Cortex of kidney (tissue), 1 donor: ENCODE measurements around the gene RAPGEF1.
"Not testable (repeated sequence)": the region's sequence is repeated elsewhere in the genome, so short reads cannot be mapped to it uniquely, and the experiment has no call there.

ENCODE experiments used
- DNase-seq: peaks from one replicate; lab custom pipeline; 2025; lab: John Stamatoyannopoulos, UW

The RAPGEF1 gene

DNA sequence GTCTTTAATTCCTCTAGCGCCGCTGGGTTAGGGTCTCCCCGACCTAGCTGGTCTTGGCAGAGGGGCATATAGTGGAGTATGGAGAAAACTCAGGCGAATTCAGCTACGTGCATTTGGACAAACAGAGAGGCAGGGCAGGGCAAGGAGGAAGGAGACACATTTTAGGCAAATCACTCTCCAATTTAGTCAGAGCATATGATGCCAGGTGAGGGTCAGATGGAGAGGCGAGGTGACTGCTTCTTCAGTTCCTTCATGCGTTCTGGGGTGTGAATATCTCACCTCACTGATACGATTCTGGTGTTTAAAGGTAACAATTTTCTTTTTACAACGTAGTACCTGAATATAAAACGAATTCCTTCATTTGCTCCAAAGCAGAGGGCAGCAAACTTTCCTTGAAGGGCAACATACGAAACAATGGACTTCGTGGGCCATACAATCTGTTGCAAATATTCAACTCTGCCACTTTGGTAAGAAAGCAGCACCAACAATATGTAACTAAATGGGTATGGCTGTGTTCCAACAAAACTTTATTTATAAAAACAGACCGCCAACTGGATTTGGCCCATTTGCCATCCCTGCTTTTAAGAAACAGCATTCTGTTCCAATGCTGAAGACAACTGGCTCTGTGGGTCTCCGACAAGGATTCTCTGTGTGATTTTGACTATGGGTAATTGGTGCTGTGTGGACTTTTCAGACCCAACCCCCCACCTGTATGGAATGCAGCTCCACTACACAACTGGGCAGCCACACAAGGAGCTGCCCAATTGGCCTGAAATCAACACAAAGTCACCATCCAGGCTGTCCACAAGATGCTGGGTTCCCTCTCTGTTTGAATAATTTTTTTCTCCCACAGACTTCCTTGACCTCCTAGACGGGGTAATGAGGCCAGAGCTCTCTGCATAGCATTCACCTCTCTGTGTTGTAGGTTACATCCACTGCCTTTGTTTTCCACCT is 53.8 kb downstream of the RAPGEF1 start:
- DNase-seq: no peak

DNA sequence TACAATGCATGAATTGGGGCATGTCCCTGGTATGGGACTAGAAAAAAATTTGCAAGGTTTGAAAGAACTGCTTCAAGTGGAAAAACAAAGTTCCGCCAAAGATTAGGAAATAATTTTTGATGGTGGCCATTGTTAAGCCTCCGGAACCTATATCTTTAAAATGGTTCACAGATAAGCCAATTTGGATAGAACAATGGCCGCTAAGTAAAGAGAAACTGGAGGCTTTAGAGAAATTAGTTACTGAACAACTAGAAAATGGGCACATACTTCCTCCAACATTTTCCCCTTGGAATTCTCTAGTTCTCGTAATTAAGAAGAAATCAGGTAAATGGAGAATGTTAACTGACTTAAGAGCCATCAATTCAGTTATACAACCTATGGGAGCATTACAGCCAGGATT is 56.8 kb downstream of the RAPGEF1 start:
- not testable (repeated sequence) for DNase-seq

DNA sequence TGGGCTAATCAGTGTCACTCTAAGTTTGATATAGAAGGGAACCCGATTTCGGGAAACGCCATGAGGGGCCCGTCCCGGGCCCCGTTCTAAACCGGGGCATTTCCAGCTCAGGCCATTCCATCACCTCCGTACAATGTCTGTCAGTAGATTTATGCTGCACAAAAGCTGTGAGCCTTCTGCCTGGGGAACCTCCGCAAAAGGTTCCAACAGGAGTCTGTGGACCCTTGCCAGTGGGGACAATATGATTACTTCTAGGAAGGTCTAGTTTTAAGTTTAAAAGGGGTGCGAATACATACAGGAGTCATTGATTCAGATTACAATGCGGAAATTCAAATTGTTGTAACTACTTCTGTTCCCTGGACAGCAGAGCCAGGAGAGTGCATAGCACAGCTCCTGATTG is 57.6 kb downstream of the RAPGEF1 start:
- no peak for DNase-seq

DNA sequence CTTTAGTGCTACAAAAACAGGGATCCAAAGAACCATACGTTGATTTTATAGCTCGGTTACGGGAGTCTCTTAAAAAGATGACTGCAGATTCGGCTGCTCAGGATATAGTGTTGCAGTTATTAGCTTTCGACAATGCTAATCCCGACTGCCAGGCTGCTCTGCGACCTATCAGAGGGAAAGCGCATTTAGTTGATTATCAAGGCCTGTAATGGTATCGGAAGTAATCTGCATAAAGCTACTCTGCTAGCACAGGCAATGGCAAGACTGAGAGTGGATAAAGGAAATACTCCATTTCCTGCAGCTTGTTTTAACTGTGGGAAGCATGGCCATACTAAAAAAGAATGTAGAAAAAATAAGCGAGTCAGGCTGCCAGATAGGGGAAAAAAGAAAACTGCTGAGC is 58.0 kb downstream of the RAPGEF1 start:
- DNase-seq: not testable (repeated sequence)

GRCh38 chr9:131681108-131681507 is 58.8 kb downstream of the RAPGEF1 start:
- DNase-seq: not testable (repeated sequence)

GRCh38 chr9:131679261-131680020 is 60.4 kb downstream of the RAPGEF1 start:
- DNase-seq: no peak

- no peak for DNase-seq
These were observed 61.3 kb downstream of the RAPGEF1 start for GRCh38 chr9:131678499-131679111.

GRCh38 chr9:131677444-131678180 is 62.3 kb downstream of the RAPGEF1 start:
- DNase-seq: no peak

DNA sequence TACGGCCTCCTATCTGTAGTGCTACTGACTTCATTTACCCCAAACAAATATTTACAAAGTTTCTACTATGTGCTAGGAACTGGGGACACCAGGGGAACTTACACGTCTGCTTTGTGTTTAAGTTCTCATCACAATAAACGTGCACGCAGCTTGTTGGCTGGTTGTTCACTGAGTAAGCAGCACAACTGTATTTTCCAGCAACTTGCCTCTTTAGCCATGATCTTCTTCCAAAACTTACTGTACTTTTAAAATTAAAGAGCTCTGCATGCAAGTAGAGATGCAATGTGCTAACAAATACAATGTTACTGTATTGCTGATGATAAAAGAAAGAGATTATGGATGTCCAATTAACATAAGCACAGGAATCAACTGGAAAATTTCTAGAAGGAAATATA is 62.8 kb downstream of the RAPGEF1 start:
- no peak for DNase-seq

GRCh38 chr9:131676431-131676972 is 63.4 kb downstream of the RAPGEF1 start:
- no peak for DNase-seq

DNA sequence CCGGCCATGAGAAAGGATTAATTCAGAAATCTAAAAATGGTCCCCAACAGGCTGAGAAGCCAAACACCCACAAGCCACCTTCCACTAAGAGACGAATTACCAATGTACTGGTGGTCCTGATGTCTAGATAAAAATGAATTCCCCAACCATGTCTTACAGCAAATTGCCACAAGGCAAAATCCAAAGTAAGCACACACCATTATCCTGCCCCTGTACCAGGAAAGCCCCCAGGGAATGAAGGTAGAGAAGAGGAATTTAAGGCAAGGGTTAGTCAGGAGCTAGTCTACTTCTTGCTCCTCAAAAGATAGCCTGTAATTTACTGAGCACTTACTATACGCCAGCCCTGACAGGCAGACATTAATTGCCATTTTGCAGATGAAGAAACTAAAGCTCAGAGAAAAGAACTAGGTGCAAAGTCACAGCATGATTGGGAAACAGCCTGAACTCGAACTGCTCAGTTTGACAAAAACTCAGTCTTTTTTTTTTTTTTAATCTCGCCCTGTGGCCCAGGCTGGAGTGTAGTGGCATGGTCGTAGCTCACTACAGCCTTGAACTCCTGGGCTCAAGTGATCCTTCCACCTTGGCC is 64.3 kb downstream of the RAPGEF1 start:
- no peak for DNase-seq

GRCh38 chr9:131674425-131675421 is 65.2 kb downstream of the RAPGEF1 start:
- DNase-seq: no peak

DNA sequence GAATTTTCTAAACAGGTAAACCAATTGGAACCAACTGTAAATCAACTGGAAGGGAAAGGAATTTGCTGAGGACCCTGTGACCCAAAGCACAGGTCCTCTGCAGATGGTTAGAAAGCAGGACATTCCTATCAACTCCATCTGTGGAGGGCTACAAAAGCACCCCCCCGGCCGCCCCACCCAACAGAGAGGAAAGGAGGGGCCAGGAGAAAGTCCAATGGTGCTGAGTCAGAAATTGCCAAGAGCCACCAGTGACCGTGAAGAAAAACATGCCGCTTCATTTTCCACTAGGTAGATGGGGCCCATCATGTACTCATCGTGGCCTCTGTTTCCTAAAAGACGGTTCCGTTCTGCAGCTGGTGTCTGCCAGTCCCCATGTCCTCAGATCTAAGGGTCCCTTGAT is 66.3 kb downstream of the RAPGEF1 start:
- no peak for DNase-seq

DNA sequence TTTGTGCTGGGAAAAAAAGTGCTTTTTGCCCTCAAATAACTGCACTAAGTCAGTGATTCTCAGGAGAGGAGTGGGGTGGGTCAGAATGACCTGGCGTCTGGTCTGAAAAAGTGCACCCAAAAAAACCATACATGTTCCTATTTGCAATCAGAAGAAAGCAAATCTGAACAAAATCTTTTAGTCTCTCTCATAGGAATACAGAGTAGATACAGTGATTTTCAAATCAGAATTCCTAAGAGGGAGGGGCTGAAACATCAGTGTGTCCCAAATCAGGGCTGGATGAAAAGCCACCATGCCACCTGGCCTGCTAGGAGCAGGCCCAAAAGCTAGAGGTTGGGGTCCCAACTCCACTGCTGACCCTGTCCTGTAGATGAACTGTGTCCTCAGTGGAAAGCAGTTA is 66.8 kb downstream of the RAPGEF1 start:
- no peak for DNase-seq

- DNase-seq: no peak
These were observed 67.4 kb downstream of the RAPGEF1 start for GRCh38 chr9:131672451-131672850.

DNA sequence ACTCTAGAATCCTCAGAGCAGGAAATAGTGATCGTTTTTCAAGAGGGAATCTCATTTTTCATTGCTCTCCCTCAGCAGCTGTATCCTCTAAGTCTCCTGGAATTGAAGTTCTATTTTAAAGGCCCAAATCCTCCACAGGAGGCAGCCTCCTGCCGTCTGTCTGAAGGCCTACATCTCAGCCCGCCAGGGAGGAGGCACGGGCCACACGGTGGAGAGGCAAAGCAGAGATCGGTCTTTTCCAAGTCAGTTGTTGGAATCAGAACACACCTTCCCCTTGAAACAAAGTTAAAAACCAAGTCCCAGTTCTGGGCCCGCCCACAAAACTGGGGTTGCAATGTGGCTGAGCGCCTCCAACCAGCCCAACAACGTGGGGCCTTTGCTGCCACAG is 68.7 kb downstream of the RAPGEF1 start:
- no peak for DNase-seq

GRCh38 chr9:131670247-131671132 is 69.4 kb downstream of the RAPGEF1 start:
- no peak for DNase-seq

DNA sequence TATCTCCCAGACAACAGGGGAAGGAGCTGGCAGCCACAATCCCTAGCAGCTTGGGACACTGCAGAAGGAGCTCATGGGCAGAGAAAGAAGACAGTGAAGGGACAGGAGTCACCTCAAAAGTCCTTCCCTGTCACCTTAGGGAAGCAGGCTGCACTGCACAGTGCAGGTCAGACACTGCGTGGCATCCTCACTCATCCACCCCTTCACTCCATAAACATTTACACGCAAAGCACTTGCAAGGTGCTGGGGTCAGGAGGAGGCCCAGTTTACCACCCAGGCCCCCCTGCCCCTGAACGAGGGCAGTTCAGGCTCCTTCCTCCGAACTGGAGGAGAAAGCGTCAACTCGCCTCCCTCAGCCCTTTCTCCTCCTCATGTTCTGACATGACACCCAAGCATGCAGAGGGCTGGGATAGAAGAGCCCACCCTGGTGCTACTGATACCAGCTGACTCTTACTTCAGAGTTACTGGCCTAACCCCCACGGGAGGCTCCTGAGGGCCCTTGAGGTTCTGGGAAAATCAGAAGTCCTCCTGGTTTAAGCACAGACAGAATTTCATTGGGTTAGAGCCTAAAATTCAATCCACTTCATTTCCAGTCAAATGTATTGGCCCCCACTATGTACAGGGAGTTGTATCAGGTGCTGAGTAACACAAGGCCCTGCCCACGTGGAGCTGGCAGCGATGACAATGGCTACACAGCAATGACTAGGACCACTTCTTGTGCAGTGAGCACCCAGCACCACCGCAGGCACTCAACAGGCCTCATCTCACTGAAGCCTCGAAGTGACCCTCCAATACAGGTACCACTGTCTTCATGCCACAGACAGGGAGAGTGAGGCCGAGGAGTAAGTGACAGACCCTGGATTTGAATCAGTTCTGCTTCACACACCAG is 70.4 kb downstream of the RAPGEF1 start:
- DNase-seq: no peak
